Gastroesophageal sphincter (tissue), 4 donors: Measurements from ENCODE around the gene TAGLN3. TPM values are rescaled to one million over a fixed set of nuclear protein-coding genes. Genes with fewer than 3 reads are reported as not detected.

Experiments
- ATAC-seq: fragments of 150-250 bp; one replicate; pipeline ENCODE4 v1.9.1; 2016; ENCODE audit warnings: mild to moderate bottlenecking, moderate library complexity
- H3K27ac ChIP-seq, 4 donors: fragments of 200-600 bp; sonication (generic) in 3 of 4; 1 replicate in 3 of 4; 2 replicates in 1 of 4; pipeline ENCODE4 v1.5.1; 2016 to 2019
- H3K27me3 ChIP-seq: fragments of 200-600 bp; sonication (generic); one replicate; pipeline ENCODE4 v1.5.1; 2019
- H3K36me3 ChIP-seq, 2 donors: fragments of 200-600 bp; sonication (generic); one replicate each; pipeline ENCODE4 v1.5.1; 2019; ENCODE audit warnings: control low read depth in 1 of 2
- H3K4me1 ChIP-seq, 3 donors: fragments of 200-600 bp; sonication (generic); 1 replicate in 2 of 3; 2 replicates in 1 of 3; pipeline ENCODE4 v1.5.1; 2016 to 2019; ENCODE audit warnings: control low read depth in 2 of 3
- H3K4me3 ChIP-seq, 2 donors: fragments of 200-600 bp; sonication (generic); one replicate each; pipeline ENCODE4 v1.5.1; 2019; ENCODE audit warnings: mild to moderate bottlenecking in 1 of 2, moderate library complexity in 1 of 2
- H3K9me3 ChIP-seq, 3 donors: fragments of 200-600 bp; sonication (generic); one replicate each; pipeline ENCODE4 v1.5.1; 2017 to 2019; ENCODE audit warnings: control low read depth in 2 of 3
- CTCF ChIP-seq, 4 experiments: fragments of 200-600 bp in 2 of 4; fragments of 450-650 bp in 2 of 4; sonication (generic) in 1 of 4; IDR thresholded peaks; one replicate each; pipeline ENCODE4 v1.5.1; 2017 to 2019; ENCODE audit warnings: antibody characterized with exemption in 4 of 4, mild to moderate bottlenecking in 2 of 4, moderate library complexity in 2 of 4
- EP300 ChIP-seq: sonication (generic); formaldehyde crosslinking; IDR thresholded peaks from one replicate; pipeline ENCODE4 v1.6.1; 2017; ENCODE audit warnings: antibody characterized with exemption, mild to moderate bottlenecking
- POLR2A ChIP-seq, 2 donors: fragments of 450-650 bp; IDR thresholded peaks; one replicate each; pipeline ENCODE4 v1.6.1; 2017; ENCODE audit warnings: antibody characterized with exemption in 2 of 2, mild to moderate bottlenecking in 2 of 2, moderate library complexity in 1 of 2
- POLR2AphosphoS5 ChIP-seq: sonication (generic); formaldehyde crosslinking; IDR thresholded peaks from one replicate; pipeline ENCODE4 v1.6.1; 2017; ENCODE audit warnings: antibody characterized with exemption
- WGBS, 2 donors: methylation state at CpG; one replicate each; pipeline ENCODE4 v1.1.5; 2018; ENCODE audit warnings: low coverage in 1 of 2; 5-methylcytosine and 5-hydroxymethylcytosine counted together
- total RNA-seq, 4 donors: library from RNA; depleted of rRNA; stranded (reverse); fragments of >200 nt; gene quantifications; one replicate each; pipeline ENCODE4 v1.1.0, GENCODE V29; 2016

TAGLN3 gene
- 1 to 10 TPM in 3 of 4 donors, not detected in 1; 1.1 to 2.7 (median 1.5) TPM for total RNA-seq

DNA sequence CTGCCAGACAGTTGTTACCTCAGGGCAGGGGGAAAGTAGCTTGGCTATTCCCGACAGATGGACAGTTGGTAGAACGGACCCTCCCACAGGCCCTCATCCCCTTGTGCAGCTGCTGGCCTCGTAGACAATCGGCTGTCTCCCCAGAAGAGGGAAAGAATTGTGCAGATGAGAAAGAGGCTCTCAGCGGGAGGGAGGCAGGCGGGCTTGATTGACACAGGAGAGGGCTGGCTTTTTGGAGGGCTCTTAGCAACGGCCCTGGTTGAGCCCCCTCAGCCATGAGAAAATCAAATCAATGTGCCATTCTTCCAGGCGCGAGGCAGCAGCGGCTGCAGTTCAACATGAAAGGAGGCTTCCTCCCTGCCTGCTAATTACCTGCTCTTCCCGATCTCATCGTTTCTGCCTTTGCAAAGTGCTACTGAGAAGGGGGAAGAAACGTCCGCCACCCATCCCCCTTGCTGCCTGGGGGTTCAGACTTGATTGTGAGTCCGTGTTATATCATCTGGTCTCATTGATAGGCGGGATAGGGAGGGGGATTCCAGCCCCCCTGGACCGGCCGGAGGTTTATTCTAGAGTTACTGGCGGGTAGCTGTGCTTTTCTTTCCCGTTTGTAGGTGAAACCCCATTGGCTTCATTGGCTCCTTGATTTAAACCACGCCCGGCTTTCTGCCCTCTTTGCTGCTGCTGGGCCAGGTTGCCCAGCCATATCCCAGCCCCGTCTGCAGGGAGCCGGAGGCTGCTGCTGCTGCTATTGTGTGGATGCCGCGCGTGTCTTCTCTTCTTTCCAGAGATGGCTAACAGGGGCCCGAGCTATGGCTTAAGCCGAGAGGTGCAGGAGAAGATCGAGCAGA is at the start of gene TAGLN3:
TSS of gene TAGLN3 (plus strand) at position 287 of the 848 bp plus-strand sequence. CDS start at position 788, 501 bp downstream.
- peak; percentile 56 for ATAC-seq
- WGBS, 2 donors, result 3 to 4% methylated on average over 6 to 15 of the region's 30 CpGs
- TF ChIP-seq POLR2AphosphoS5 (no peak), POLR2A (IDR thresholded peaks at IDR 0.05) (no peak), CTCF (IDR thresholded peaks at IDR 0.05) (no peak), EP300 (no peak)

DNA sequence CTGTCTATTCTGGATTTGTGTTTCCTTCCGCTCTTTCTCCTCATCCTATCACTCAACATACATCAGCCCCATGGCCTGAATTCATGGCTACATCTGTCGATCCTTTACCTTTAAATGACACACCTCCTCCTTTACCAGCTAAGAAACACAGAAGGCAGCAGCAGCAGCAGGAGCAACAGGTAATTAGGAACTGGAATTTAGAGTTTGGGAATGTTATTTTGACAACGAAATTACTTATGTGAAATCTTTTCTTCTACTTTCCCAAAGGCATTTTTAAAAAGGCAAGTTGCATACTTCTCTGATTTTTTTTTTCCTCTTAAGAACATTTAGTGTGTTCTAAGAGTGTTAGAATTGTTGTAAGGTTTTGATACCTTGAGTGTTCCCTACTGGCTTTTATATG is 49.0 kb upstream of the TAGLN3 start:
- no peaks in the 10 kb centered on the region for H3K9me3 ChIP-seq
- no peak for ATAC-seq
- WGBS, 2 donors, result 76 to 92% methylated on average over 3 of the region's 3 CpGs
- TF ChIP-seq POLR2AphosphoS5, result no peak
- no peak for TF ChIP-seq EP300
- no peak for TF ChIP-seq POLR2A (IDR thresholded peaks at IDR 0.05)
- TF ChIP-seq CTCF (IDR thresholded peaks at IDR 0.05), result no peak
- no peak overlapping the region for H3K27ac ChIP-seq
- H3K36me3 ChIP-seq, result peaks cover 0 to 61% of the 10 kb centered on the region in 2 donors
- peaks cover 0 to 13% (median 0%) of the 10 kb centered on the region in 3 donors for H3K4me1 ChIP-seq
- H3K4me3 ChIP-seq, result no peak overlapping the region
- H3K27me3 ChIP-seq, result no peaks in the 10 kb centered on the region

More for the DNA sequence above, at the start of gene TAGLN3:
- Histone ChIP-seq H3K4me3 (peak within 1 kb of the TSS; percentile 18 to 39), H3K27me3 (peaks cover 10% of the 10 kb centered on the region), H3K4me1 (peaks cover 0 to 16% (median 6%) of the 10 kb centered on the region in 3 donors), H3K36me3 (peaks cover 0 to 1% of the 10 kb centered on the region in 2 donors), H3K9me3 (no peaks in the 10 kb centered on the region), H3K27ac (no peak within 1 kb of the TSS)

DNA sequence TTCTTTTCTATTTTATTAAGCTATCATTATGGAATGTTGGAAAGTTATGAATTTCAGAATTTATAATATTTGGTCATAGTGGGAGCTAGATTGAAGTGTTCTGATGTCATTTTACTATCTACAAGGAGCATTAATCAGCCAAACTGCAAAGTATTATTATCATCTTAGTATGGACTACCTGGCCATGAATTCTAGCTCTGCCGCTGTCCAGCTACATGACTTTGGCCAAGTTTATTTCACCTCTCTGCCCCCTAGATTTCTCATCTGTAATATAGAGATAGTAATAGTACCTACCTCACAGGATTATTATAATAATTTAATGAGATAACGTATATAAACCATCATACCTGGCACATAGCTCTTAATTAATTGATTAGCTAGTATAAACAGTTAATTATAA is 47.7 kb upstream of the TAGLN3 start:
- TF ChIP-seq POLR2AphosphoS5, result no peak
- TF ChIP-seq CTCF (IDR thresholded peaks at IDR 0.05), result no peak
- no peak for TF ChIP-seq POLR2A (IDR thresholded peaks at IDR 0.05)
- no peak for TF ChIP-seq EP300
- ATAC-seq, result no peak
- Histone ChIP-seq H3K36me3 (peaks cover 0 to 54% of the 10 kb centered on the region in 2 donors), H3K4me1 (peaks cover 0 to 13% (median 0%) of the 10 kb centered on the region in 3 donors), H3K9me3 (no peaks in the 10 kb centered on the region), H3K27me3 (no peaks in the 10 kb centered on the region), H3K27ac (no peak overlapping the region), H3K4me3 (no peak overlapping the region)
- WGBS, 2 donors, result 86 to 98% methylated on average over 2 of the region's 2 CpGs

DNA sequence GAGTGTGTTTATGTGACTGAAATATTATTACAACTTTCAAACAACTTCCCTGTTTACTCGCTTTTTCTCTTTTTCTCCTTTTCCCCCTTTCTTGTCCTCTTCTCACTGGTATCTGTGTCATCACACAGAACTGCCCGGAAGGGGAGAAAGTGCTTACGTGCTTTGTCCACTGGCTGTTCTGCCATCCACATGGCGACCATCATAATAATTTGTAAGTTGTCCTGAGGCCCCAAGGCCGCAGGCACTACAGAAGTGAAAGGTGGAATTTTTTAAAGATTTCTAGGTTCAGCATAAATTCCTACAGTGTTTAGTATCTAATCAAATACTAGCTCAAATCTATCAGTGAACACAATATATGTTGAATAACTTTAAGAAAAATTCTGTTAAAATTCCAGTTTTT is 46.6 kb upstream of the TAGLN3 start:
- no peaks in the 10 kb centered on the region for H3K27me3 ChIP-seq
- 86 to 100% methylated on average over 4 of the region's 5 CpGs for WGBS, 2 donors
- H3K36me3 ChIP-seq, result peaks cover 0 to 55% of the 10 kb centered on the region in 2 donors
- H3K4me1 ChIP-seq, result peaks cover 0 to 6% (median 0%) of the 10 kb centered on the region in 3 donors
- no peak overlapping the region for H3K27ac ChIP-seq
- H3K4me3 ChIP-seq, result no peak overlapping the region
- no peak for ATAC-seq
- TF ChIP-seq EP300 (no peak), CTCF (IDR thresholded peaks at IDR 0.05) (no peak), POLR2A (IDR thresholded peaks at IDR 0.05) (no peak)
- H3K9me3 ChIP-seq, result no peaks in the 10 kb centered on the region
